ENCODE data around the gene SMG5. TPM values are rescaled to one million over a fixed set of nuclear protein-coding genes. Genes with fewer than 3 reads are reported as not detected.

Gene SMG5
- total RNA-seq, 2 experiments from 2014 or later, result 89.4 to 103 TPM

DNA sequence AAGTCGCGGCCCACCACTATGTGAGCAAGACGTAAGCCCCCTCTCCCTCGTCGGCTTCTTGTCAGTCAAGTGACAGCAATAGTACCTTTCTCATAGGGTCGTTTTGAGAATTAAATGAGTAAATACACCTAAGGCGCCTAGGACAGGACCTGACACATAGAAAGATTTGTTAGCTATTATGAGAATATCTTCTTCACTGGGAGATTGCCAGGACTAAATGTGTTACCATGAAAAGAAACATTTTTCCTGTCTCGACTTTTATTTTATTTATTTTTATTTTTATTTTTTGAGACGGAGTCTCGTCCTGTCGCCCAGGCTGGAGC, 69.0 kb downstream of the SMG5 start:
- Mint-ChIP-seq H3K4me3 (peak overlapping the region; percentile 97), H3K4me1 (peaks cover 45% of the 10 kb centered on the region), H3K27ac (peak overlapping the region; percentile 98), H3K27me3 (no peaks in the 10 kb centered on the region), H3K9me3 (ENCODE audit: low read depth) (no peaks in the 10 kb centered on the region), H3K36me3 (peaks cover 45% of the 10 kb centered on the region)
- no peak for DNase-seq
- CTCF ChIA-PET, result interaction anchor here (0.8 to 4.2 kb wide), 9 partner anchors 11 to 172 kb away, joined by 3 to 62 read pairs (median 6); partner anchors contain the start of genes LAMTOR2, SLC25A44 and UBQLN4
- no peak for ATAC-seq

DNA sequence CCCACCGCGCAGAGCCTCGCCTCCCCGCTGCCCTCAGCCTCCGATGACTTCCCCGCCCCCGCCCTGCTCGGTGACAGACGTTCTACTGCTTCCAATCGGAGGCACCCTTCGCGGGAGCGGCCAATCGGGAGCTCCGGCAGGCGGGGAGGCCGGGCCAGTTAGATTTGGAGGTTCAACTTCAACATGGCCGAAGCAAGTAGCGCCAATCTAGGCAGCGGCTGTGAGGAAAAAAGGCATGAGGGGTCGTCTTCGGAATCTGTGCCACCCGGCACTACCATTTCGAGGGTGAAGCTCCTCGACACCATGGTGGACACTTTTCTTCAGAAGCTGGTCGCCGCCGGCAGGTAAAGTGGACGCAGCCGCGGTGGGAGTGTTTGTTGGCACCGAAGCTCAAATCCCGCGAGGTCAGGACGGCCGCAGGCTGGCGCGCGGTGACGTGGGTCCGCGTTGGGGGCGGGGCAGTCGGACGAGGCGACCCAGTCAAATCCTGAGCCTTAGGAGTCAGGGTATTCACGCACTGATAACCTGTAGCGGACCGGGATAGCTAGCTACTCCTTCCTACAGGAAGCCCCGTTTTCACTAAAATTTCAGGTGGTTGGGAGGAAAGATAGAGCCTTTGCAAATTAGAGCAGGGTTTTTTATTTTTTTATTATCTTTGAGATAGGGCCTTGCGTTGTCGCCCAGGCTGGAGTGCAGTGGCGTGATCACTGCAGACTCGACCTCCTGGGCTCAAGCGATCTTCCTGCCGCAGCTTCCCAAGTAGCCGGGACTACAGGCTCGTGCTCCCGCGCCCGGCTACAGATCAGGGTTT, 69.6 kb downstream of the SMG5 start, which contains the start of gene PMF1:
TSS of gene PMF1 (plus strand) at position 175 of the 811 bp plus-strand sequence. CDS start at position 184, 9 bp downstream.
- Mint-ChIP-seq H3K36me3 (peaks cover 45% of the 10 kb centered on the region), H3K27ac (peak within 1 kb of the TSS; percentile 98), H3K4me1 (peaks cover 40% of the 10 kb centered on the region), H3K4me3 (peak within 1 kb of the TSS; percentile 97), H3K27me3 (no peaks in the 10 kb centered on the region), H3K9me3 (ENCODE audit: low read depth) (no peaks in the 10 kb centered on the region)
- CTCF ChIA-PET, result interaction anchor here (0.6 to 4.2 kb wide), 13 partner anchors 11 to 173 kb away, joined by 3 to 62 read pairs (median 4); partner anchors contain the start of genes LAMTOR2, SLC25A44, SMG5 and UBQLN4
- DNase-seq (peak; percentile 99), ATAC-seq (peak; percentile 97)

DNA sequence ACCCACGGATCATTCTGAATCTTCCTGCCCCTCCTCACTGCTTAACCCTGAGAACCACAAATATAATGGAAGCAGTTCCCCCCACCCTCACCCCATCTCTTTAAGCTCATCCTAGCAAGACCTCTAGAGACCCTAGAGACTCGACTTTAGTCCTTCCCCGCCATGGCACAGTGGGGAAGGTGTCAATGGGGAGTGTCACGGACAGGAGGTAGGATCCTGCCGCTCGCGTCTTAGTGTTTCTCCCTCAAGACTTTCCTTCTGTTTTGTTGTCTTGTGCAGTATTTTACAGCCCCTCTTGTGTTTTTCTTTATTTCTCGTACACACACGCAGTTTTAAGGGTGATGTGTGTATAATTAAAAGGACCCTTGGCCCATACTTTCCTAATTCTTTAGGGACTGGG, 70.5 kb downstream of the SMG5 start:
- ATAC-seq (no peak), DNase-seq (no peak)
- no peaks in the 10 kb centered on the region for H3K9me3 Mint-ChIP-seq (ENCODE audit: low read depth)
- H3K36me3 Mint-ChIP-seq, result peaks cover 47% of the 10 kb centered on the region
- CTCF ChIA-PET, result interaction anchor here (0.9 to 4.2 kb wide), 8 partner anchors 12 to 174 kb away, joined by 3 to 62 read pairs (median 8); partner anchors contain the start of gene SLC25A44
- H3K4me1 Mint-ChIP-seq, result peaks cover 32% of the 10 kb centered on the region
- peak overlapping the region; percentile 97 for H3K4me3 Mint-ChIP-seq
- no peaks in the 10 kb centered on the region for H3K27me3 Mint-ChIP-seq
- H3K27ac Mint-ChIP-seq, result peak overlapping the region; percentile 98

DNA sequence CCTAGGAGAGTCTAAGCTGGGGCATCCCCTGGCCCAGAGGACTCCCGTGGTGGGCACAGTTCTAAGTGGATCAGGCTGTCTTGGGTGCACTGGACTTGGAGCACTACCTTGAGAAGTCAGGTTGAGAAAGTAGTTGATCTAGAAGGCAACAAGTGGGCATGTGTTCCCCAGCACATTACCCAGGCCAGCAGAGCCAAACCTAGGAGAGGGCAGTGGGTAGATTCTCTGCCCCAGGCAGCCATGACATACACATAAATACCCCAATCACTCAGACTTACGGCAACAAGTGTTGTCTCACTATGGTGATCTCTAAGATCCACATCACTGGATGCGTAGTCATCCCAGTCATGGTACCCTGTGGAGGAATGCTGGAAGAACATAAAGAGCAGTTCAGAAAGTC, 71.4 kb downstream of the SMG5 start:
- CTCF ChIA-PET, result interaction anchor here (2.7 to 4.2 kb wide), 2 partner anchors 13 kb away, joined by 12 to 62 read pairs; no protein-coding TSS in a partner anchor
- Mint-ChIP-seq H3K27me3 (no peaks in the 10 kb centered on the region), H3K4me3 (no peak overlapping the region), H3K9me3 (ENCODE audit: low read depth) (no peaks in the 10 kb centered on the region), H3K27ac (peak overlapping the region; percentile 98), H3K36me3 (peaks cover 50% of the 10 kb centered on the region), H3K4me1 (peaks cover 31% of the 10 kb centered on the region)
- DNase-seq, result no peak
- ATAC-seq, result no peak

DNA sequence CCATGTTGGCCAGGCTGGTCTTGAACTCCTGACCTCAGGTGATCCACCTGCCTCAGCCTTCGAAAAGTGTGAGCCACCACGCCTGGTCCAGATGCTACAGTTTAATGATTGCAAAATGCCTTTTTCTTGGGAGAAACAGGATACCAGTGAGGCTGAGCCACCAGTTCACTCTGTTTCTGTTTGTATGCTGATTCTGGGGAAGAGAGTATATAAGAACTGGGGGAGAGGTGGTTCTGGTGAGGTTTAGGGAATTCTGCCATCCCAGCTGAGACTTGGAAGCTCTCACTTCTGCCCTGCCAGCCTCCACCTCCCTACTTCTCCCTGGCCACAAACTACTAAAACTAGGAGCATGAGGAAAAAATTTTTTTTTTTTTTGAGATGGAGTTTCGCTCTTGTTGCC, 77.9 kb downstream of the SMG5 start:
- Mint-ChIP-seq H3K4me1 (peaks cover 16% of the 10 kb centered on the region), H3K27ac (no peak overlapping the region), H3K9me3 (ENCODE audit: low read depth) (no peaks in the 10 kb centered on the region), H3K36me3 (peaks cover 37% of the 10 kb centered on the region), H3K27me3 (no peaks in the 10 kb centered on the region), H3K4me3 (no peak overlapping the region)
- no peak for DNase-seq
- ATAC-seq, result no peak
- CTCF ChIA-PET, result no interaction called here

DNA sequence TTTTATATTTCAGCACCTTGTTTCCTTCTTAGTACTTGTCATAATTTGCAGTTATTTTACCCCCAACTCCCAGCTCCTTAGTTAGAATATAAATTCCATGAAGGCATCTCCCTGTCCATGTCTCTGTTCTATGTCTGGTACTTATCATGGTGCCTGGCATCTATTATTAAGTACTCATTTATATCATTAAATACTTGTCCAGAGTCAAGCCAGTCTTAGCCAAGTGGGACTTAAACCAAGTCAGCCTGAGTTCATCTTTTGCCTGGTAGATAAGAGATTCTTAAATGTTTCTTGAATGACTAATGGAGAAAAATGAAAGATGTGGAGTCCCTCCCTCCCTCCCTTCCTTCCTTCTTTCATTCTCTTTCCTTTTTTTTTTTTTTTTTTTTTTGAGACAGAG, 79.3 kb downstream of the SMG5 start:
- Mint-ChIP-seq H3K4me3 (no peak overlapping the region), H3K4me1 (peaks cover 30% of the 10 kb centered on the region), H3K27me3 (no peaks in the 10 kb centered on the region), H3K9me3 (ENCODE audit: low read depth) (no peaks in the 10 kb centered on the region), H3K27ac (no peak overlapping the region), H3K36me3 (peaks cover 35% of the 10 kb centered on the region)
- ATAC-seq, result no peak
- DNase-seq, result no peak
- CTCF ChIA-PET, result interaction anchor here (0.7 to 1.6 kb wide), 3 partner anchors 9 to 87 kb away, joined by 3 read pairs; partner anchors contain the start of gene SLC25A44

DNA sequence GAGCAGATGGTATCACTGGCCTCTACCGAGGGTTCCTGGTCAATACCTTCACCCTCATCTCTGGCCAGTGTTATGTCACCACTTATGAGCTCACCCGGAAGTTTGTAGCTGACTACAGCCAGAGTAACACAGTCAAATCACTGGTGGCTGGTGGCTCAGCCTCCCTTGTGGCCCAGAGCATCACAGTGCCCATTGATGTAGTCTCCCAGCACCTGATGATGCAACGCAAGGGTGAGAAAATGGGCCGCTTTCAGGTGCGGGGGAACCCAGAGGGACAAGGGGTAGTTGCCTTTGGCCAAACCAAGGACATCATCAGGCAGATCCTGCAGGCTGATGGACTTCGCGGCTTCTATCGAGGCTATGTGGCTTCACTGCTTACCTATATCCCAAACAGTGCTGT, 82.6 kb downstream of the SMG5 start:
- Mint-ChIP-seq H3K27ac (peak overlapping the region; percentile 88), H3K9me3 (ENCODE audit: low read depth) (no peaks in the 10 kb centered on the region), H3K27me3 (no peaks in the 10 kb centered on the region), H3K4me3 (no peak overlapping the region), H3K36me3 (peaks cover 33% of the 10 kb centered on the region), H3K4me1 (peaks cover 56% of the 10 kb centered on the region)
- no peak for ATAC-seq
- CTCF ChIA-PET, result interaction anchor here (1.7 to 5.2 kb wide), 2 partner anchors 18 to 25 kb away, joined by 5 to 47 read pairs; no protein-coding TSS in a partner anchor
- DNase-seq, result no peak

Other genes with a start within 250 kb of the SMG5 start
- gene UBQLN4, start 229.0 kb downstream of the SMG5 start, total RNA-seq, result 10 to 100 TPM; 40.3 to 44.8 TPM
- gene LAMTOR2, start 228.0 kb downstream of the SMG5 start, total RNA-seq, result 10 to 100 TPM; 59.3 to 60.6 TPM
- gene RAB25, start 221.7 kb downstream of the SMG5 start, total RNA-seq, result not detected
- gene MEX3A, start 200.4 kb downstream of the SMG5 start, total RNA-seq, result under 1 TPM; 0.06 to 0.56 TPM
- gene LMNA, start 168.1 kb downstream of the SMG5 start, total RNA-seq, result 10 to 100 TPM; 37.3 to 41.9 TPM
- gene SEMA4A, start 129.2 kb downstream of the SMG5 start, total RNA-seq, result 10 to 100 TPM; 14.5 to 30.6 TPM
- 10 to 100 TPM; 41.4 to 48.4 TPM for gene SLC25A44, start 88.7 kb downstream of the SMG5 start, total RNA-seq
- gene PMF1, start 69.8 kb downstream of the SMG5 start, total RNA-seq, result 10 to 100 TPM; 62.8 to 72.5 TPM
- 1 to 10 TPM in 1 of 2 experiments, under 1 TPM in 1; 0.93 to 1.0 TPM for gene BGLAP, start 40.6 kb downstream of the SMG5 start, total RNA-seq
- gene PAQR6, start 34.8 kb downstream of the SMG5 start, total RNA-seq, result 1 to 10 TPM; 5.0 to 6.1 TPM
- 10 to 100 TPM; 10.1 to 11.6 TPM for gene TMEM79, start 1.5 kb upstream of the SMG5 start, total RNA-seq
- gene GLMP, start 12.9 kb upstream of the SMG5 start, total RNA-seq, result 10 to 100 TPM; 24.7 to 28.9 TPM
- gene VHLL, start 16.5 kb upstream of the SMG5 start, total RNA-seq, result not detected
- gene CCT3, start 55.5 kb upstream of the SMG5 start, total RNA-seq, result 100 to 1,000 TPM; 253 to 361 TPM
- not detected for gene TSACC, start 55.7 kb upstream of the SMG5 start, total RNA-seq
- not detected for gene RHBG, start 86.4 kb upstream of the SMG5 start, total RNA-seq
- 10 to 100 TPM; 57.1 to 63.1 TPM for gene MEF2D, start 217.9 kb upstream of the SMG5 start, total RNA-seq